Keratinocyte (primary cell): ENCODE results near the gene ANO10. TPM values are rescaled to one million over a fixed set of nuclear protein-coding genes. Genes with fewer than 3 reads are reported as not detected.

Source experiments
- DNase-seq: peaks from one replicate; pipeline ENCODE4 v3.0.0-alpha.2; 2011; ENCODE audit warnings: low read depth, missing footprints, low spot score
- FAIRE-seq: peaks from 2 replicates; lab custom pipeline; 2011; peaks lifted over from hg19 to GRCh38; lab: Jason Lieb, UNC
- H2AFZ ChIP-seq: 2 replicates; pipeline ENCODE4 v1.6.0; 2012; ENCODE audit warnings: low read length, control low read depth, inconsistent platforms; ENCODE audit not compliant: control insufficient read depth
- H3K27ac ChIP-seq: 2 replicates; pipeline ENCODE4 v1.5.1; 2011; ENCODE audit warnings: low read length; ENCODE audit not compliant: control insufficient read depth, insufficient read depth
- H3K27me3 ChIP-seq: 3 replicates; pipeline ENCODE4 v1.6.0; 2011; ENCODE audit warnings: low read length; ENCODE audit not compliant: control insufficient read depth, insufficient read depth; ENCODE audit errors: extremely low read depth
- H3K36me3 ChIP-seq, 2 experiments: 2 replicates in 1 of 2; 3 replicates in 1 of 2; pipeline ENCODE4 v1.5.1; 2011; ENCODE audit warnings: low read length in 2 of 2, mild to moderate bottlenecking in 1 of 2; ENCODE audit not compliant: control insufficient read depth in 2 of 2, insufficient read depth in 2 of 2; ENCODE audit errors: extremely low read depth in 1 of 2
- H3K4me1 ChIP-seq: 3 replicates; pipeline ENCODE4 v1.5.1; 2011; ENCODE audit warnings: low read length; ENCODE audit not compliant: control insufficient read depth, insufficient read depth; ENCODE audit errors: extremely low read depth
- H3K4me2 ChIP-seq: 3 replicates; pipeline ENCODE4 v1.6.0; 2011; ENCODE audit warnings: low read depth, low read length; ENCODE audit not compliant: control insufficient read depth, insufficient read depth; ENCODE audit errors: extremely low read depth
- H3K4me3 ChIP-seq, 3 experiments: fragments of 200-600 bp in 1 of 3; sonication (generic) in 1 of 3; 2 replicates in 2 of 3; 3 replicates in 1 of 3; pipeline ENCODE4 v1.5.1; 2011 to 2016; ENCODE audit warnings: low read length in 3 of 3, mild to moderate bottlenecking in 3 of 3, control low read depth in 2 of 3, inconsistent platforms in 1 of 3, low read depth in 1 of 3, mixed read lengths in 1 of 3, mixed run types in 1 of 3, moderate library complexity in 1 of 3; ENCODE audit not compliant: control insufficient read depth in 2 of 3, insufficient read depth in 2 of 3; ENCODE audit errors: extremely low read depth in 1 of 3
- H3K79me2 ChIP-seq: 2 replicates; pipeline ENCODE4 v1.6.0; 2012; ENCODE audit warnings: low read length; ENCODE audit not compliant: control insufficient read depth, insufficient read depth
- H3K9ac ChIP-seq: 3 replicates; pipeline ENCODE4 v1.6.0; 2011; ENCODE audit warnings: low read length; ENCODE audit not compliant: control insufficient read depth, insufficient read depth; ENCODE audit errors: extremely low read depth
- H3K9me1 ChIP-seq: 3 replicates; pipeline ENCODE4 v1.6.0; 2011; ENCODE audit warnings: low read length; ENCODE audit not compliant: control insufficient read depth, insufficient read depth; ENCODE audit errors: extremely low read depth
- H3K9me3 ChIP-seq: 2 replicates; pipeline ENCODE4 v1.5.1; 2012; ENCODE audit warnings: low read depth, low read length; ENCODE audit not compliant: control insufficient read depth
- H4K20me1 ChIP-seq: 3 replicates; pipeline ENCODE4 v1.6.0; 2011; ENCODE audit warnings: low read length; ENCODE audit not compliant: control insufficient read depth, insufficient read depth; ENCODE audit errors: extremely low read depth
- EZH2 ChIP-seq: IDR thresholded peaks from one replicate; pipeline ENCODE4 v1.6.1; 2012; ENCODE audit warnings: inconsistent platforms, mild to moderate bottlenecking, low read length, moderate library complexity
- dilution Hi-C: fragments of 300-500 bp; cut with MboI; formaldehyde crosslinking; loops from one replicate; pipeline ENCODE4 v1.7.0; 2020; ENCODE audit warnings: low sequenced_read_pairs; ENCODE audit not compliant: extremely low pct_ligation_motif_present
- polyA plus RNA-seq, 5 experiments: library from polyadenylated mRNA; depleted of rRNA in 3 of 5; stranded (reverse) in 3 of 5; stranded (forward) in 1 of 5; unstranded in 1 of 5; fragments of >200 nt; gene quantifications; 1 replicate in 1 of 5; 2 replicates in 3 of 5; 3 replicates in 1 of 5; pipeline versions ENCODE4 v1.2.1 to v1.2.3, GENCODE V29; 2011 to 2012; ENCODE audit warnings: missing spikeins in 2 of 5, low read depth in 1 of 5, low replicate concordance in 1 of 5
- TF ChIP-seq, protein P1 (sequence below), 3 experiments: IDR thresholded peaks in 1 of 3; conservative IDR thresholded peaks in 1 of 3; optimal IDR thresholded peaks in 1 of 3; 2 replicates in 2 of 3; 3 replicates in 1 of 3; pipeline versions ENCODE3 to v1.5.1; 2011; ENCODE audit warnings: low read length in 3 of 3, mild to moderate bottlenecking in 3 of 3, moderate library complexity in 2 of 3, control low read depth in 1 of 3, inconsistent platforms in 1 of 3; ENCODE audit not compliant: insufficient read depth in 2 of 3; ENCODE audit errors: extremely low read depth in 1 of 3

The ANO10 gene
- polyA plus RNA-seq, 1 donor (not counting 4 experiments of a cell fraction or from before 2014, with no cell fraction given): 48.8 TPM

DNA sequence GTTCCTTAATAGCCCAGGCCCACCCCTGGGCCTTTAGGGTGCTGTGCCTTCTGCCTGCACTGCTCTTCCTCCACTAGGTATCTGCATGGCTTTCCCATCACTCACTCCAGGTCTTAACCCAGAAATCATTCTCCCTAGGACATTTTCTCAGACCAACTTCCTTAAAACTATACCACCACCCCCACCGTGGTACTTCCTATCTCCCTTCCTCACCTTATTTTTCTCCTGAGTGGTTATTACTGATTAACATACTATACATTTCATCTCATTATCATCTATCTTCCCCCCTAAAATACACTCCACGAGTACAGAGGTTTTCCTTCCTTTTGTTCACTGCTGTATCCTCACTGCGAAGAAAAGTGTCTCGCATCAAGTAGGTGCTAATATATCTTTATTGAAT, 115.2 kb downstream of the ANO10 start:
- Histone ChIP-seq H3K9ac (no peak overlapping the region), H3K4me1 (no peaks in the 10 kb centered on the region), H3K36me3 (no peaks in the 10 kb centered on the region), H2AFZ (no peak overlapping the region), H3K4me3 (no peak overlapping the region), H3K27me3 (no peaks in the 10 kb centered on the region), H3K9me3 (no peaks in the 10 kb centered on the region), H3K4me2 (no peak overlapping the region), H3K79me2 (no peaks in the 10 kb centered on the region), H3K27ac (no peak overlapping the region), H4K20me1 (no peaks in the 10 kb centered on the region), H3K9me1 (no peaks in the 10 kb centered on the region)
- dilution Hi-C loops: no loop called here
- TF ChIP-seq, protein P1, sequence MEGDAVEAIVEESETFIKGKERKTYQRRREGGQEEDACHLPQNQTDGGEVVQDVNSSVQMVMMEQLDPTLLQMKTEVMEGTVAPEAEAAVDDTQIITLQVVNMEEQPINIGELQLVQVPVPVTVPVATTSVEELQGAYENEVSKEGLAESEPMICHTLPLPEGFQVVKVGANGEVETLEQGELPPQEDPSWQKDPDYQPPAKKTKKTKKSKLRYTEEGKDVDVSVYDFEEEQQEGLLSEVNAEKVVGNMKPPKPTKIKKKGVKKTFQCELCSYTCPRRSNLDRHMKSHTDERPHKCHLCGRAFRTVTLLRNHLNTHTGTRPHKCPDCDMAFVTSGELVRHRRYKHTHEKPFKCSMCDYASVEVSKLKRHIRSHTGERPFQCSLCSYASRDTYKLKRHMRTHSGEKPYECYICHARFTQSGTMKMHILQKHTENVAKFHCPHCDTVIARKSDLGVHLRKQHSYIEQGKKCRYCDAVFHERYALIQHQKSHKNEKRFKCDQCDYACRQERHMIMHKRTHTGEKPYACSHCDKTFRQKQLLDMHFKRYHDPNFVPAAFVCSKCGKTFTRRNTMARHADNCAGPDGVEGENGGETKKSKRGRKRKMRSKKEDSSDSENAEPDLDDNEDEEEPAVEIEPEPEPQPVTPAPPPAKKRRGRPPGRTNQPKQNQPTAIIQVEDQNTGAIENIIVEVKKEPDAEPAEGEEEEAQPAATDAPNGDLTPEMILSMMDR (optimal IDR thresholded peaks at IDR 0.05 in 1 of 3, IDR thresholded peaks at IDR 0.05 in 1 of 3, conservative IDR thresholded peaks at IDR 0.05 in 1 of 3; ENCODE audit: extremely low read depth in 1 of 3, insufficient read depth in 2 of 3, low read length in 3 of 3): no peak
- TF ChIP-seq EZH2: no peak
- FAIRE-seq (no peak), DNase-seq (no peak)

GRCh38 chr3:43505351-43505750, 116.5 kb downstream of the ANO10 start:
- Histone ChIP-seq H3K4me3 (no peak overlapping the region), H3K9me1 (no peaks in the 10 kb centered on the region), H2AFZ (no peak overlapping the region), H3K4me2 (no peak overlapping the region), H3K9me3 (no peaks in the 10 kb centered on the region), H3K4me1 (no peaks in the 10 kb centered on the region), H3K36me3 (no peaks in the 10 kb centered on the region), H3K27ac (no peak overlapping the region), H3K9ac (no peak overlapping the region), H3K79me2 (no peaks in the 10 kb centered on the region), H3K27me3 (no peaks in the 10 kb centered on the region), H4K20me1 (no peaks in the 10 kb centered on the region)
- FAIRE-seq: no peak
- DNase-seq: no peak
- dilution Hi-C loops: no loop called here
- no peak for TF ChIP-seq EZH2
- TF ChIP-seq, protein P1 (optimal IDR thresholded peaks at IDR 0.05 in 1 of 3, IDR thresholded peaks at IDR 0.05 in 1 of 3, conservative IDR thresholded peaks at IDR 0.05 in 1 of 3; ENCODE audit: extremely low read depth in 1 of 3, insufficient read depth in 2 of 3, low read length in 3 of 3): no peak
